SU-DHL-6 (cell line): ENCODE results near the gene MYBL2.

ENCODE experiments used
- CTCF ChIP-seq: fragments of 200-600 bp; sonication (generic); IDR thresholded peaks from one replicate; pipeline ENCODE4 v1.5.1; 2017; ENCODE audit warnings: antibody characterized with exemption, mild to moderate bottlenecking, low read length, moderate library complexity; ENCODE audit not compliant: insufficient read depth, poor library complexity, severe bottlenecking
- EZH2phosphoT487 ChIP-seq: fragments of 200-600 bp; sonication (generic), shearing (Covaris generic); conservative IDR thresholded peaks from 2 replicates; pipeline ENCODE4 v1.6.1; 2018; ENCODE audit warnings: mild to moderate bottlenecking, antibody characterized with exemption, low read length, moderate library complexity, mixed read lengths

DNA sequence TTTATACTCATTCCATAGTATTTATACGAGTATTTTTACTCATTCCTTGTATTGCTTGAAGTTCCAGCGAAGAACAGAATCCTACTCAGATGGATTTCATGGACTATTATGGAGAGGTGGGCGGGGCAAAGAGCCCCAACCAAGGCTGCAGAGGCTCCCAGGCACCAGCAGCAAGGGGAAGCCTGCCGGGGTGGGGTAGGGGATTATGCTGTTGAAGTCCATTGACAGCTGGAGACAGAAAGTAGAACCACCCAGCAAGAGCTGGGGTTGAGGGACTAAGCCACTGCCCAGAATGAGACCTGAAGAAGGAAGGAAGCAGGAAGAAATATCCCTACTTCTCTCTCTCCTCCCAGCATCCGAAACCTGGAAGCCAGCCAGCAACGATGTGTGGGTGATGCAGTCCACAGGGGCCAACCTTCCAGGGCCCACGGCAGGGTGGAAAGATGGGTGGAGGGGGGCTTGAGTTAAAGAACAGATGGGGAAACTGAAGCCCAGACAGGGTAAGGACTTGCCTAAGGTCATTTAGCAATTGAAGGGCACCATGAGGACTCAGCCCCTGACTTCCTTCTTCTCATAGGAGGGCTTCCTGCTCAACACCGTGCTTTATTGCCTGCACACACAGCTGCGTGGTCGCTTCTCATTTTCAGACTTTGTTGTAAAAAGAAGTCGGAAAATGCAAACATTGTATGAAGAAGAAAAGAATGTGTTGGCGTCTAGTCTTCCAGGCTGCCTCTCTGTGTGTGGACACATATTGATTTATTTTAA, 78.2 kb downstream of the MYBL2 start:
- TF ChIP-seq CTCF, result no peak
- TF ChIP-seq EZH2phosphoT487, result no peak
